Mesenchymal stem cell (in vitro differentiated cells and primary cell): ENCODE data around the gene MVK.

Source experiments
- DNase-seq: peaks from one replicate; pipeline ENCODE4 v3.0.0-alpha.2; 2013
- H2AFZ ChIP-seq: one replicate; pipeline ENCODE4 v1.6.1; 2013; ENCODE audit warnings: low read depth, mild to moderate bottlenecking, control low read depth, inconsistent platforms, low read length, moderate library complexity
- H2AK5ac ChIP-seq: 2 replicates; pipeline ENCODE4 v1.6.1; 2013; ENCODE audit warnings: low read length, moderate library complexity, mild to moderate bottlenecking, inconsistent platforms; ENCODE audit not compliant: severe bottlenecking
- H2BK120ac ChIP-seq: one replicate; pipeline ENCODE4 v1.6.1; 2013; ENCODE audit warnings: low read depth, mild to moderate bottlenecking, inconsistent platforms, low read length, moderate library complexity
- H2BK12ac ChIP-seq, 2 experiments: one replicate each; pipeline ENCODE4 v1.6.1; 2013; ENCODE audit warnings: inconsistent platforms in 2 of 2, low read length in 2 of 2, mild to moderate bottlenecking in 2 of 2, moderate library complexity in 2 of 2, control low read depth in 1 of 2
- H2BK15ac ChIP-seq: one replicate; pipeline ENCODE4 v1.6.1; 2013; ENCODE audit warnings: mild to moderate bottlenecking, low read depth, inconsistent platforms; ENCODE audit not compliant: poor library complexity, severe bottlenecking
- H2BK5ac ChIP-seq: 2 replicates; pipeline ENCODE4 v1.6.1; 2013; ENCODE audit warnings: low read depth, mild to moderate bottlenecking, low read length, control low read depth, inconsistent platforms; ENCODE audit not compliant: poor library complexity, severe bottlenecking
- H3K14ac ChIP-seq, 2 experiments: one replicate each; pipeline ENCODE4 v1.6.1; 2013; ENCODE audit warnings: inconsistent platforms in 2 of 2, low read length in 2 of 2, control low read depth in 1 of 2, mild to moderate bottlenecking in 1 of 2, moderate library complexity in 1 of 2
- H3K18ac ChIP-seq, 2 experiments: one replicate each; pipeline ENCODE4 v1.6.1; 2013; ENCODE audit warnings: inconsistent platforms in 2 of 2, low read length in 2 of 2, control low read depth in 1 of 2, low read depth in 1 of 2, mild to moderate bottlenecking in 1 of 2
- H3K23ac ChIP-seq, 2 experiments: one replicate each; pipeline ENCODE4 v1.6.1; 2013; ENCODE audit warnings: inconsistent platforms in 2 of 2, low read length in 2 of 2, mild to moderate bottlenecking in 2 of 2, moderate library complexity in 2 of 2, control low read depth in 1 of 2
- H3K27ac ChIP-seq: 2 replicates; pipeline ENCODE4 v1.5.1; 2013; ENCODE audit warnings: mild to moderate bottlenecking, moderate library complexity, low read length, control low read depth, inconsistent platforms; ENCODE audit not compliant: poor library complexity, severe bottlenecking
- H3K27me3 ChIP-seq, 2 experiments: 2 replicates each; pipeline versions ENCODE4 v1.6.1 to v1.7.0; 2013; ENCODE audit warnings: low read length in 2 of 2, mild to moderate bottlenecking in 2 of 2, moderate library complexity in 2 of 2, control low read depth in 1 of 2, inconsistent platforms in 1 of 2; ENCODE audit not compliant: control insufficient read depth in 1 of 2, insufficient read depth in 1 of 2
- H3K36me3 ChIP-seq, 2 experiments: 2 replicates each; pipeline versions ENCODE4 v1.6.1 to v1.7.0; 2013; ENCODE audit warnings: low read length in 2 of 2, control low read depth in 1 of 2, inconsistent platforms in 1 of 2, low read depth in 1 of 2, mild to moderate bottlenecking in 1 of 2; ENCODE audit not compliant: insufficient read depth in 2 of 2, control insufficient read depth in 1 of 2
- H3K4ac ChIP-seq, 2 experiments: one replicate each; pipeline ENCODE4 v1.6.1; 2013; ENCODE audit warnings: inconsistent platforms in 2 of 2, low read length in 2 of 2, mild to moderate bottlenecking in 2 of 2, moderate library complexity in 2 of 2, control low read depth in 1 of 2, low read depth in 1 of 2
- H3K4me1 ChIP-seq: 2 replicates; pipeline ENCODE4 v1.6.1; 2013; ENCODE audit warnings: low read depth, low read length, control low read depth; ENCODE audit not compliant: control insufficient read depth, insufficient read depth
- H3K4me2 ChIP-seq: 2 replicates; pipeline ENCODE4 v1.6.1; 2013; ENCODE audit warnings: low read length, mild to moderate bottlenecking, inconsistent platforms; ENCODE audit not compliant: poor library complexity, severe bottlenecking
- H3K4me3 ChIP-seq, 2 experiments: 2 replicates each; pipeline versions ENCODE4 v1.5.1 to v1.7.0; 2013; ENCODE audit warnings: low read length in 2 of 2, mild to moderate bottlenecking in 2 of 2, control low read depth in 1 of 2, low read depth in 1 of 2; ENCODE audit not compliant: insufficient read depth in 1 of 2
- H3K79me1 ChIP-seq: replicated peaks from 2 replicates; pipeline ENCODE4 v1.6.1; 2013; ENCODE audit warnings: mild to moderate bottlenecking, control low read depth, low read length, inconsistent platforms; ENCODE audit not compliant: poor library complexity, severe bottlenecking
- H3K9ac ChIP-seq: 2 replicates; pipeline ENCODE4 v1.7.0; 2013; ENCODE audit warnings: mild to moderate bottlenecking, low read length, moderate library complexity
- H3K9me3 ChIP-seq: 2 replicates; pipeline ENCODE4 v1.7.0; 2013; ENCODE audit warnings: mild to moderate bottlenecking, low read length; ENCODE audit not compliant: control insufficient read depth
- H4K8ac ChIP-seq: one replicate; pipeline ENCODE4 v1.6.1; 2013; ENCODE audit warnings: inconsistent platforms, mild to moderate bottlenecking, low read length, moderate library complexity
- H4K91ac ChIP-seq: one replicate; pipeline ENCODE4 v1.6.1; 2013; ENCODE audit warnings: mild to moderate bottlenecking, low read length, inconsistent platforms
- WGBS: methylation state at CpG from one replicate; pipeline ENCODE4 v1.1.7; 2013; ENCODE audit warnings: mixed read lengths; 5-methylcytosine and 5-hydroxymethylcytosine counted together

Gene MVK

GRCh38 chr12:109598428-109598854 lies 24.8 kb downstream of the MVK start:
- H3K4me2 ChIP-seq: no peak overlapping the region
- no peak overlapping the region for H3K23ac ChIP-seq
- peak overlapping the region; percentile 44 for H2BK15ac ChIP-seq
- H3K36me3 ChIP-seq: peaks cover 13 to 21% of the 10 kb centered on the region in 2 experiments
- H2AK5ac ChIP-seq: no peak overlapping the region
- H3K27ac ChIP-seq: no peak overlapping the region
- no peak overlapping the region for H2BK5ac ChIP-seq
- H3K4me1 ChIP-seq: peaks cover 9% of the 10 kb centered on the region
- peak overlapping the region; percentile 66 for H3K9ac ChIP-seq
- 92% methylated on average over 11 of the region's 11 CpGs for WGBS
- H4K91ac ChIP-seq: peak overlapping the region; percentile 18
- H3K18ac ChIP-seq: peak overlapping the region in 1 of 2 experiments; percentile 65
- H4K8ac ChIP-seq: peak overlapping the region; percentile 62
- no peaks in the 10 kb centered on the region for H3K9me3 ChIP-seq
- no peak overlapping the region for H2AFZ ChIP-seq
- no peak for DNase-seq
- no peaks in the 10 kb centered on the region for H3K79me1 ChIP-seq
- H2BK120ac ChIP-seq: no peak overlapping the region
- H3K4me3 ChIP-seq: no peak overlapping the region
- peak overlapping the region in 1 of 2 experiments; percentile 32 for H3K4ac ChIP-seq
- peaks cover 0 to 11% of the 10 kb centered on the region in 2 experiments for H3K27me3 ChIP-seq
- no peak overlapping the region for H3K14ac ChIP-seq
- H2BK12ac ChIP-seq: no peak overlapping the region

GRCh38 chr12:109599087-109599486 lies 25.5 kb downstream of the MVK start:
- H3K4me3 ChIP-seq: no peak overlapping the region
- H2BK5ac ChIP-seq: no peak overlapping the region
- no peak overlapping the region for H2BK12ac ChIP-seq
- no peak overlapping the region for H3K23ac ChIP-seq
- no peak overlapping the region for H3K18ac ChIP-seq
- H3K14ac ChIP-seq: no peak overlapping the region
- H3K9ac ChIP-seq: no peak overlapping the region
- H3K36me3 ChIP-seq: peaks cover 12 to 21% of the 10 kb centered on the region in 2 experiments
- no peak overlapping the region for H4K8ac ChIP-seq
- no peak overlapping the region for H3K4me2 ChIP-seq
- H3K4me1 ChIP-seq: peaks cover 9% of the 10 kb centered on the region
- no peaks in the 10 kb centered on the region for H3K79me1 ChIP-seq
- no peak overlapping the region for H2BK15ac ChIP-seq
- H3K27ac ChIP-seq: no peak overlapping the region
- no peak overlapping the region for H4K91ac ChIP-seq
- no peak overlapping the region for H2AFZ ChIP-seq
- peaks cover 3 to 15% of the 10 kb centered on the region in 2 experiments for H3K27me3 ChIP-seq
- H2BK120ac ChIP-seq: no peak overlapping the region
- DNase-seq: no peak
- no peak overlapping the region for H2AK5ac ChIP-seq
- no peaks in the 10 kb centered on the region for H3K9me3 ChIP-seq
- 92% methylated on average over 4 of the region's 7 CpGs for WGBS
- H3K4ac ChIP-seq: no peak overlapping the region

GRCh38 chr12:109600481-109600880 lies 26.9 kb downstream of the MVK start:
- Histone ChIP-seq H2BK5ac (no peak overlapping the region), H3K4ac (no peak overlapping the region), H3K14ac (no peak overlapping the region), H2AK5ac (no peak overlapping the region), H3K18ac (no peak overlapping the region), H3K27me3 (peaks cover 11 to 27% of the 10 kb centered on the region in 2 experiments), H3K36me3 (peaks cover under 1 to 13% of the 10 kb centered on the region in 2 experiments), H2BK120ac (no peak overlapping the region), H4K91ac (no peak overlapping the region), H2BK12ac (no peak overlapping the region), H3K4me2 (no peak overlapping the region), H3K9me3 (no peaks in the 10 kb centered on the region), H3K9ac (no peak overlapping the region), H3K23ac (no peak overlapping the region), H3K79me1 (no peaks in the 10 kb centered on the region), H3K4me1 (peaks cover 9% of the 10 kb centered on the region), H2AFZ (no peak overlapping the region), H3K27ac (no peak overlapping the region), H3K4me3 (no peak overlapping the region), H2BK15ac (no peak overlapping the region), H4K8ac (no peak overlapping the region)
- DNase-seq: no peak
- WGBS: 99% methylated on average over 2 of the region's 2 CpGs

DNA sequence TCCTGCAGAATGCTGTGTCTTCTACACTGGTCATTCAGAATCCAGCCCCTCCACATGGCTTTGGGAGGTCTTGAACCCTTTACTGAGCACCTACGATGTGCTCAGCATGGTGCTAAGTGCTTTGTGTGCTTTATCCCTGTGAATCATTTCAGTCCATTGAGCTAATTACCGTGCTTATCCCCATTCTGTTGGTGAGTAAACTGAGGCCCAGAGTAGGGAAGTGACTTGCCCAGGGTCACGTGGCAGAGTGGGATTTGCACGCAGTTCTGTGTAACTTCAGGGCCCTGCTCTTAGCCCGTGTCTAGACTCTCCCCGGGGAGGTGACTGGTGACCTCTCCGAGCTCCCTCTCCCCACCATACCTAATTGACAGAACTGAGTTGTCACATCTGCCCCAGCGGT lies 27.4 kb downstream of the MVK start:
- 86% methylated on average over 8 of the region's 8 CpGs for WGBS

More for the DNA sequence above, 27.4 kb downstream of the MVK start:
- Histone ChIP-seq H3K9me3 (no peaks in the 10 kb centered on the region), H3K4me1 (peaks cover 9% of the 10 kb centered on the region), H3K27me3 (peaks cover 15 to 32% of the 10 kb centered on the region in 2 experiments), H3K36me3 (peaks cover 0 to 10% of the 10 kb centered on the region in 2 experiments), H2BK5ac (no peak overlapping the region), H4K91ac (no peak overlapping the region), H3K79me1 (no peaks in the 10 kb centered on the region), H2BK12ac (no peak overlapping the region), H3K27ac (no peak overlapping the region), H3K4ac (no peak overlapping the region), H3K9ac (no peak overlapping the region), H3K4me3 (no peak overlapping the region), H3K18ac (no peak overlapping the region), H2BK120ac (no peak overlapping the region), H3K14ac (no peak overlapping the region), H3K23ac (no peak overlapping the region), H3K4me2 (no peak overlapping the region), H2BK15ac (no peak overlapping the region), H4K8ac (no peak overlapping the region), H2AK5ac (no peak overlapping the region), H2AFZ (no peak overlapping the region)
- no peak for DNase-seq
